Neural crest cell (in vitro differentiated cells): ENCODE results near the gene ITCH. TPM values are rescaled to one million over a fixed set of nuclear protein-coding genes. Genes with fewer than 3 reads are reported as not detected.
A peak's percentile ranks its signal among the peaks of the same experiment; 100 is the strongest.
"Not testable (repeated sequence)": the region's sequence is repeated elsewhere in the genome, so short reads cannot be mapped to it uniquely, and the experiment has no call there.

Experiments used
- DNase-seq: peaks from one replicate; pipeline ENCODE4 v3.0.0; 2021; ENCODE audit warnings: low read depth, mixed read lengths, low spot score
- H3K27ac Mint-ChIP-seq: one replicate; pipeline ENCODE4 v1.8.0; 2021; ENCODE audit warnings: mild to moderate bottlenecking, mixed read lengths; ENCODE audit not compliant: unreplicated experiment
- H3K27me3 Mint-ChIP-seq: 2 replicates; pipeline ENCODE4 v1.8.0; 2021; ENCODE audit warnings: low read depth, mild to moderate bottlenecking, mixed read lengths
- H3K36me3 Mint-ChIP-seq: 2 replicates; pipeline ENCODE4 v1.8.0; 2021; ENCODE audit warnings: low read depth, mild to moderate bottlenecking, mixed read lengths
- H3K4me1 Mint-ChIP-seq: 2 replicates; pipeline ENCODE4 v1.8.0; 2021; ENCODE audit warnings: mixed read lengths
- H3K4me3 Mint-ChIP-seq: one replicate; pipeline ENCODE4 v1.8.0; 2021; ENCODE audit warnings: mild to moderate bottlenecking, mixed read lengths
- H3K9me3 Mint-ChIP-seq: 2 replicates; pipeline ENCODE4 v1.8.0; 2021; ENCODE audit warnings: mixed read lengths
- total RNA-seq: library from RNA; stranded (reverse); gene quantifications from 2 replicates; pipeline ENCODE4 v1.2.1, GENCODE V29; 2021
- TF ChIP-seq, protein P1 (sequence below): fragments of 200-600 bp; sonication (generic); conservative IDR thresholded peaks from 2 replicates; pipeline ENCODE4 v1.5.0; 2021; ENCODE audit warnings: antibody characterized with exemption, mild to moderate bottlenecking

ITCH gene
- total RNA-seq, 1 donor from 2014 or later, result 69.3 TPM

GRCh38 chr20:34382174-34382573 is 19.1 kb downstream of the ITCH start:
- no peaks in the 10 kb centered on the region for H3K27me3 Mint-ChIP-seq
- H3K36me3 Mint-ChIP-seq, result peaks cover 3% of the 10 kb centered on the region
- no peak overlapping the region for H3K27ac Mint-ChIP-seq
- peaks cover 12% of the 10 kb centered on the region for H3K4me1 Mint-ChIP-seq
- H3K4me3 Mint-ChIP-seq, result no peak overlapping the region
- no peak for DNase-seq
- H3K9me3 Mint-ChIP-seq, result no peaks in the 10 kb centered on the region
- TF ChIP-seq, protein P1, sequence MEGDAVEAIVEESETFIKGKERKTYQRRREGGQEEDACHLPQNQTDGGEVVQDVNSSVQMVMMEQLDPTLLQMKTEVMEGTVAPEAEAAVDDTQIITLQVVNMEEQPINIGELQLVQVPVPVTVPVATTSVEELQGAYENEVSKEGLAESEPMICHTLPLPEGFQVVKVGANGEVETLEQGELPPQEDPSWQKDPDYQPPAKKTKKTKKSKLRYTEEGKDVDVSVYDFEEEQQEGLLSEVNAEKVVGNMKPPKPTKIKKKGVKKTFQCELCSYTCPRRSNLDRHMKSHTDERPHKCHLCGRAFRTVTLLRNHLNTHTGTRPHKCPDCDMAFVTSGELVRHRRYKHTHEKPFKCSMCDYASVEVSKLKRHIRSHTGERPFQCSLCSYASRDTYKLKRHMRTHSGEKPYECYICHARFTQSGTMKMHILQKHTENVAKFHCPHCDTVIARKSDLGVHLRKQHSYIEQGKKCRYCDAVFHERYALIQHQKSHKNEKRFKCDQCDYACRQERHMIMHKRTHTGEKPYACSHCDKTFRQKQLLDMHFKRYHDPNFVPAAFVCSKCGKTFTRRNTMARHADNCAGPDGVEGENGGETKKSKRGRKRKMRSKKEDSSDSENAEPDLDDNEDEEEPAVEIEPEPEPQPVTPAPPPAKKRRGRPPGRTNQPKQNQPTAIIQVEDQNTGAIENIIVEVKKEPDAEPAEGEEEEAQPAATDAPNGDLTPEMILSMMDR, result no peak

GRCh38 chr20:34382877-34383455 is 19.9 kb downstream of the ITCH start:
- H3K4me3 Mint-ChIP-seq, H3K27ac Mint-ChIP-seq, H3K36me3 Mint-ChIP-seq, H3K9me3 Mint-ChIP-seq, H3K27me3 Mint-ChIP-seq, DNase-seq: not testable (repeated sequence)
- H3K4me1 Mint-ChIP-seq, result peaks cover 13% of the 10 kb centered on the region

DNA sequence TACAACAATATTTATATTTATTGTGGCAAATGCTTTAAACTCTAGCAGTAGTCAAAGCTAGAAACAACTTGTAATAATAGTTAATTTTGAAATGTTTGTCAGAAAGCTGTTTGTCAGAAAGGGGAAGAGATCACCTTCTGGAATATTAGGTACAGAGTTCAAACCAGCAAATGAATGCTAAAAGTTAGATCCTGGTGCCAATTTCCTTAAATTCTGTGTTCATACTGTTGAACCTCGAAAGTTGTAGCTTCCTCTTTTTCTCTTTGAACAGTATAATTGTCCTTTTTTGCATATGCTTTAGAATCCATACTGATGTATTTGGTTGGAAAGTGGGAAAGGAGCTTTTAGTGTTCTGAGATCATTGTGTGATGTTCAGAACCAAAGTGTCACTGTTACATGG is 22.4 kb downstream of the ITCH start:
- H3K27ac Mint-ChIP-seq, result no peak overlapping the region
- H3K27me3 Mint-ChIP-seq, result no peaks in the 10 kb centered on the region
- H3K36me3 Mint-ChIP-seq, result peaks cover 8% of the 10 kb centered on the region
- DNase-seq, result no peak
- H3K4me1 Mint-ChIP-seq, result peaks cover 19% of the 10 kb centered on the region
- H3K9me3 Mint-ChIP-seq, result no peaks in the 10 kb centered on the region
- H3K4me3 Mint-ChIP-seq, result no peak overlapping the region
- TF ChIP-seq, protein P1, result no peak

- Mint-ChIP-seq H3K4me1 (peaks cover 23% of the 10 kb centered on the region), H3K27me3 (no peaks in the 10 kb centered on the region), H3K36me3 (peaks cover 9% of the 10 kb centered on the region), H3K27ac (peak overlapping the region; percentile 70), H3K4me3 (no peak overlapping the region), H3K9me3 (no peaks in the 10 kb centered on the region)
- DNase-seq, result no peak
- TF ChIP-seq, protein P1, result no peak
Measured at GRCh38 chr20:34388000-34388399, 24.9 kb downstream of the ITCH start.

DNA sequence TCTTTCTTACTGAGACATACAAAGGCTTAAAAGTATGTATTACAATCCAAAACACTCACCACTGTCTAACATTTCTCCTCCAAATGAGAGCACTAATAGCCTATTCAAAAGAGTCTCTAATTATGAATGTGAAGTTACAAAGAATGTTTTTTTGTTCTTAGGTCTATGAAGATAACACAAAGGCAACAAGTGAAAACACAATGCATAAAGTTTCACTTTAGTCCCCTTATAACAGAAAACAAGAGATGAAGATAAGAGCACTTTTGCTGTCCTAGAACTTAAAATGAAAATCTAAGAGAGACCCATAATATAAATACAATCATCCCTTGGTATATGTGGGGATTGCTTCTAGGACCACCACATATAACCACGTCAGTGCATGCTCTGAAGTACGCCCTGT is 25.6 kb downstream of the ITCH start:
- no peak for DNase-seq
- Mint-ChIP-seq H3K27me3 (no peaks in the 10 kb centered on the region), H3K27ac (no peak overlapping the region), H3K36me3 (peaks cover 13% of the 10 kb centered on the region), H3K4me3 (no peak overlapping the region), H3K9me3 (no peaks in the 10 kb centered on the region), H3K4me1 (peaks cover 23% of the 10 kb centered on the region)
- TF ChIP-seq, protein P1, result no peak

DNA sequence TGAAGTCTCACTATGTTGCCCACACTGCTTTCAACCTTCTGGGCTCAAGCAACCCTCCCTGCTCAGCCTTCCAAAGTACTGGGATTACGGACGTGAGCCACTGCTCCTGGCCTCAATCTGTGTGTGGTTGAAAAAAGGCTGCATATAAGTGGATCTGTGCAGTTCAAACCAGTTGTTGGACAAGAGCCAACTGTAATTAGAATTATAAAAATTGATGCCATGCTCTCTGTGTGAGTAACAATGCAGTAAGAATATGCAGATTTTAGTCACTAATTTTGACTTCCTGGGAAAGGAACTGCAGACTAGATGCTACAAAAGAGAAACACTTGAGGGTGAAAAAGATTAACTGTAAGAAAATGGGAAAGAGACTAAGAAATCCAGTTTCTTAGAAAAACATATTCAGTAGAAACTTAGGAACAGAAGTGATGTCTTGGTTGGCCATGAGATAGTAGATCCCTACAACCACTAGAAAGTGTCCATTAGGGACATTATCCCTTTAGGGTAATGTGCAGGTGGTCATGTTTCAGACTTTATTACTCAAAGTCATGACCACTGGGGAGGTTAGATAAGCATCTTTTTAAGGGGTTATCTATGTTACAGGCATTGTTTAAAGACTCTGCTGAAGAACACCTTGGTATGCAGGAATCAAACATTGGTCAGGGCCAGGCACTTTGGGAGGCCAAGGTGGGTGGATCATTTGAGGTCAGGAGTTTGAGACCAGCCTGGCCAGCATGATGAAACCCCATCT is 26.3 kb downstream of the ITCH start:
- Mint-ChIP-seq H3K9me3 (no peaks in the 10 kb centered on the region), H3K27me3 (no peaks in the 10 kb centered on the region), H3K4me3 (no peak overlapping the region), H3K4me1 (peaks cover 23% of the 10 kb centered on the region), H3K36me3 (peaks cover 13% of the 10 kb centered on the region), H3K27ac (no peak overlapping the region)
- no peak for DNase-seq
- TF ChIP-seq, protein P1, result no peak
